PFSK-1 (cell line): Measurements from ENCODE around the gene RILP. TPM values are rescaled to one million over a fixed set of nuclear protein-coding genes. Genes with fewer than 3 reads are reported as not detected.

Experiments used
- FOXP2 ChIP-seq: optimal IDR thresholded peaks from 2 replicates; pipeline ENCODE3; 2011; ENCODE audit warnings: borderline replicate concordance, control low read depth, inconsistent platforms; ENCODE audit not compliant: insufficient read depth; ENCODE audit errors: extremely low read length, extremely low read depth
- POLR2AphosphoS5 ChIP-seq: IDR thresholded peaks from 2 replicates; pipeline ENCODE4 v1.6.1; 2012; ENCODE audit warnings: low read depth, mild to moderate bottlenecking, control low read depth, low read length, moderate library complexity
- REST ChIP-seq, 2 experiments: IDR thresholded peaks; 2 replicates each; pipeline versions ENCODE4 v1.6.1 to v1.8.0; 2011 to 2012; ENCODE audit warnings: low read depth in 2 of 2, low read length in 2 of 2, control low read depth in 1 of 2, inconsistent platforms in 1 of 2, mild to moderate bottlenecking in 1 of 2, moderate library complexity in 1 of 2; ENCODE audit not compliant: insufficient read depth in 1 of 2
- SIN3A ChIP-seq: IDR thresholded peaks from 2 replicates; pipeline ENCODE4 v1.6.1; 2012; ENCODE audit warnings: mild to moderate bottlenecking, low read length, moderate library complexity, borderline replicate concordance; ENCODE audit not compliant: insufficient read depth
- TAF1 ChIP-seq: IDR thresholded peaks from 2 replicates; pipeline ENCODE4 v1.6.1; 2012; ENCODE audit warnings: low read length, control low read depth, borderline replicate concordance; ENCODE audit not compliant: insufficient read depth
- polyA plus RNA-seq: library from polyadenylated mRNA; unstranded; fragments of >200 nt; gene quantifications from one replicate; pipeline ENCODE4 v1.2.1, GENCODE V29; 2012; ENCODE audit warnings: low read depth, missing spikeins; ENCODE audit not compliant: insufficient read length

RILP gene
- 39.3 TPM for polyA plus RNA-seq

- TF ChIP-seq TAF1 (0 out of 2 replicates have a peak, but pooled peaks have one; percentile 52), FOXP2 (peak; percentile 29), SIN3A (peak; percentile 60; the same call in 1 of the 2 replicates), POLR2AphosphoS5 (peak; percentile 63), REST (IDR thresholded peaks at IDR 0.05; ENCODE audit: insufficient read depth in 1 of 2, low read depth in 2 of 2, low read length in 2 of 2) (no peak)
These were observed at the start of gene RILP for GRCh38 chr17:1649844-1650501. Gene RILP (minus strand): TSS chr17:1649866. CDS start chr17:1649804, 62 bp downstream.

- TF ChIP-seq REST (IDR thresholded peaks at IDR 0.05; ENCODE audit: insufficient read depth in 1 of 2, low read depth in 2 of 2, low read length in 2 of 2) (no peak), FOXP2 (no peak), SIN3A (no peak), TAF1 (no peak)
These were observed 48.0 kb upstream of the RILP start for GRCh38 chr17:1697681-1698080.

GRCh38 chr17:1695365-1695764 lies 45.7 kb upstream of the RILP start:
- TF ChIP-seq TAF1 (no peak), FOXP2 (no peak), POLR2AphosphoS5 (no peak), SIN3A (no peak), REST (IDR thresholded peaks at IDR 0.05; ENCODE audit: insufficient read depth in 1 of 2, low read depth in 2 of 2, low read length in 2 of 2) (no peak)

- no peak for TF ChIP-seq SIN3A
- TF ChIP-seq REST (IDR thresholded peaks at IDR 0.05; ENCODE audit: insufficient read depth in 1 of 2, low read depth in 2 of 2, low read length in 2 of 2), result no peak
- TF ChIP-seq POLR2AphosphoS5, result no peak
- no peak for TF ChIP-seq TAF1
- no peak for TF ChIP-seq FOXP2
These were observed 43.7 kb upstream of the RILP start for GRCh38 chr17:1693339-1693738.
